Breast epithelium (tissue), 3 donors: ENCODE data around the gene ZNF492.

Experiments
- CTCF ChIP-seq, 3 donors: fragments of 450-650 bp; IDR thresholded peaks; one replicate each; pipeline ENCODE4 v1.5.1; 2016 to 2017; ENCODE audit warnings: antibody characterized with exemption in 3 of 3, mild to moderate bottlenecking in 3 of 3, moderate library complexity in 3 of 3
- POLR2A ChIP-seq: fragments of 450-650 bp; IDR thresholded peaks from one replicate; pipeline ENCODE4 v1.6.1; 2016; ENCODE audit warnings: antibody characterized with exemption, mild to moderate bottlenecking, moderate library complexity

GRCh38 chr19:22595422-22595821, 38.7 kb upstream of the ZNF492 start:
- TF ChIP-seq CTCF (IDR thresholded peaks at IDR 0.05) (no peak), POLR2A (no peak)
